UCSD-AML1 (cell line): ENCODE results near the gene XPNPEP2.

Source experiments
- DNase-seq: peaks from one replicate; lab custom pipeline; 2025; ENCODE audit not compliant: unreplicated experiment; lab: John Stamatoyannopoulos, UW

The XPNPEP2 gene

GRCh38 chrX:129797251-129797906 lies 58.6 kb downstream of the XPNPEP2 start:
- DNase-seq: no peak

- DNase-seq: no peak
Observed at GRCh38 chrX:129798456-129798855, 59.7 kb downstream of the XPNPEP2 start.

GRCh38 chrX:129798888-129799287 lies 60.1 kb downstream of the XPNPEP2 start:
- DNase-seq: no peak

DNA sequence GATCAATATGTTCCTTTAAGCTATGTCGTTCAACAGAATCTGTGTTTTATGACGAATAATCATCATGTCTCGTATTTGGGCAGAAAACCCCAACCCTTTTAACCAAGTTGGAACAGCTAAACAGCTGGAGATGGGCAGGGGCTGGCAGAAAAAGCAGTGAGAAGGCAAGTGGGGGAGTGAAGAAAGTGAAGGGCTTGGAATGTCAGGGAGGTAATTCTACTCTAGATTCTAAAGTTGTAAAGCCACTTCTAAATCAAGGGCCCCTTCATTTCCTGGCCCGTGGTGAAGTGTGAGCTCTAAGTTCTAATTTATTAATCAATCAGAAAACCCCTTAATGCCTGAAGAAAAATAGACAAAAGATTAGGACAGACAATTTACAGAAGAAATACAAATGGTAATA lies 61.4 kb downstream of the XPNPEP2 start:
- DNase-seq: no peak

DNA sequence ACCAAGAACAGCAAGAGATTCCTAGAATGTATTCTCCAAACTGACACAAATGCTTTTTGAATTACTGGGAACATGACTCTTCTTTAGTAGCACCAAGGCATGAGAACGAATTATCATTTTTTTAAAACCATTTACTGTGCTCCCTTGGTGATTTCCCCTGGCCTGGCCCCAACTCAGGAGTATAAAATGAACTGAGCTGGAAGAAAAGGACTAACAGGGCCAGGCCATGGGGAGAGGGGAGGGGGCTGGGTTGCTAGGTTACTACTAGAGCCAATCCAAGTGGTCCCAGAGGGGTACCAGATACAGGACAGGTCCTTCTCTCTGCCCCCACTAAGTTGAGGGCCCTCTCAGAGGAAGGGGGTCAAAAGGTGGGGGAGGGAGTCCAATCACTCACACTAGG lies 64.1 kb downstream of the XPNPEP2 start:
- DNase-seq: no peak

DNA sequence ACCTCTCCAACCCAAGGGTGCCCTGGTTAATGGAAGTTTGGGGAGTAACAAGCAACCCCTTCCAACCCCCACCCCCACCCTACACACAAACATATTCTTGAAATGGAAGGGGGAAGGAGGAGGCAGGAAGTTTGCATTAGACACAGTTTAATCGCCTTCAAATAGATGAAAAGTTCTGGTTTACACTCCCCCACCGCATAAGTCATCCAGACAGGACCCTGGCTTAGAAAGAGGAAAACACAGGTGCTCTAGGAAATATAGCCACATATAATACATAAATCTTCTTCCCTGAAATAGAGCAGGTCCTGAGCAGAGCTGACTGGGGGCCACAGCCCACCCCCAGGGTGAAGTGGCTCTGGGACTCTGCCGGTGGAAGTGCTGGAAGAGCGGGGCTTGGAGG lies 66.0 kb downstream of the XPNPEP2 start:
- DNase-seq: no peak

GRCh38 chrX:129808158-129808828 lies 69.5 kb downstream of the XPNPEP2 start:
- no peak for DNase-seq

- no peak for DNase-seq
Observed at GRCh38 chrX:129808829-129809796, 70.3 kb downstream of the XPNPEP2 start.

GRCh38 chrX:129813662-129814368 lies 75.0 kb downstream of the XPNPEP2 start:
- no peak for DNase-seq

DNA sequence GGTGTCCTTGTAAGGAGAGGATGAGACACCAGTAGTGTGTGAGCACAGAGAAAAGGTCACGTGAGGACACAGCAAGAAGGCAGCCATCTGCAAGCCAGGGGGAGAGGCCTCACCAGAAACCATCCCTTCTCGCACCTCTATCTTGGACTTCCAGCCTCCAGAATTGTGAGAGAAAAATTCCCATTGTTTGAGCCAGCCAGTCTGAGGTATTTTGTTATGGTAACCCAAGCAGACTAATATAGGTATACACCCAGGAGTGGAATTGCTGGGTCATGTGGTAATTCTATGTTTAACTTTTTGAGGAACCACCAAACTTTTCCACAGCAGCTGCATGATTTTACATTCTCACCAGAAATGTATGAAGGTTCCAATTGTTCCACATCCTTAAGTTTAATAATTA lies 79.3 kb downstream of the XPNPEP2 start:
- no peak for DNase-seq
